ENCODE data around the gene PTPN12.

Gene PTPN12

GRCh38 chr7:77664715-77665114 is 127.6 kb downstream of the PTPN12 start:
- DNase-seq (ENCODE audit: low spot score), result no peak

- DNase-seq (ENCODE audit: low spot score), result no peak
Observed at GRCh38 chr7:77665161-77665560, 128.1 kb downstream of the PTPN12 start.

- DNase-seq (ENCODE audit: low spot score), result no peak
Observed at GRCh38 chr7:77667459-77668086, 130.5 kb downstream of the PTPN12 start.

GRCh38 chr7:77674878-77675277 is 137.8 kb downstream of the PTPN12 start:
- DNase-seq (ENCODE audit: low spot score), result no peak

- no peak for DNase-seq (ENCODE audit: low spot score)
Observed at GRCh38 chr7:77679608-77680007, 142.5 kb downstream of the PTPN12 start.

- no peak for DNase-seq (ENCODE audit: low spot score)
Observed at GRCh38 chr7:77680266-77680665, 143.2 kb downstream of the PTPN12 start.

- DNase-seq (ENCODE audit: low spot score), result no peak
Observed at GRCh38 chr7:77684030-77684429, 146.9 kb downstream of the PTPN12 start.

GRCh38 chr7:77685233-77685632 is 148.1 kb downstream of the PTPN12 start:
- DNase-seq (ENCODE audit: low spot score), result no peak

GRCh38 chr7:77687100-77687746 is 150.1 kb downstream of the PTPN12 start:
- no peak for DNase-seq (ENCODE audit: low spot score)

GRCh38 chr7:77687747-77688144 is 150.7 kb downstream of the PTPN12 start:
- DNase-seq (ENCODE audit: low spot score), result no peak
